Uterus (tissue), 4 donors: ENCODE results near the gene ZFX. TPM values are rescaled to one million over a fixed set of nuclear protein-coding genes. Genes with fewer than 3 reads are reported as not detected.

Experiments
- DNase-seq, 2 donors: peaks; one replicate each; pipeline ENCODE4 v3.0.0-alpha.2; 2019 to 2020
- H3K27ac ChIP-seq, 2 donors: fragments of 200-600 bp; sonication (generic); 1 replicate in 1 of 2; 2 replicates in 1 of 2; pipeline ENCODE4 v1.5.1; 2016 to 2018
- H3K27me3 ChIP-seq, 2 donors: fragments of 200-600 bp; sonication (generic); one replicate each; pipeline ENCODE4 v1.5.1; 2018 to 2019; ENCODE audit warnings: control low read depth in 1 of 2
- H3K36me3 ChIP-seq, 2 donors: fragments of 200-600 bp; sonication (generic); one replicate each; pipeline ENCODE4 v1.5.1; 2019; ENCODE audit warnings: control low read depth in 1 of 2
- H3K4me1 ChIP-seq, 2 donors: fragments of 200-600 bp; sonication (generic); one replicate each; pipeline ENCODE4 v1.5.1; 2018 to 2019; ENCODE audit warnings: control low read depth in 1 of 2
- H3K4me3 ChIP-seq, 2 donors: fragments of 200-600 bp; sonication (generic); 1 replicate in 1 of 2; 2 replicates in 1 of 2; pipeline ENCODE4 v1.5.1; 2018 to 2019; ENCODE audit warnings: mild to moderate bottlenecking in 1 of 2
- H3K9me3 ChIP-seq, 2 donors: fragments of 200-600 bp; sonication (generic); one replicate each; pipeline ENCODE4 v1.5.1; 2019; ENCODE audit warnings: control low read depth in 1 of 2
- CTCF ChIP-seq, 4 experiments: fragments of 200-600 bp in 2 of 4; fragments of 450-650 bp in 2 of 4; sonication (generic) in 2 of 4; IDR thresholded peaks; one replicate each; pipeline ENCODE4 v1.5.1; 2016 to 2019; ENCODE audit warnings: antibody characterized with exemption in 4 of 4, mild to moderate bottlenecking in 2 of 4, moderate library complexity in 1 of 4
- POLR2A ChIP-seq, 2 donors: fragments of 450-650 bp; IDR thresholded peaks; one replicate each; pipeline ENCODE4 v1.6.1; 2016; ENCODE audit warnings: antibody characterized with exemption in 2 of 2, mild to moderate bottlenecking in 1 of 2, moderate library complexity in 1 of 2
- intact Hi-C: fragments of 100-400 bp; cut with DNase I; formaldehyde crosslinking; loops from one replicate; pipeline ENCODE4 v1.15.1; 2023; ENCODE audit warnings: low total_unique reads
- small RNA-seq: library from RNA; depleted of rRNA; stranded (forward); fragments of <200 nt; gene quantifications from one replicate; pipeline ENCODE3, GENCODE V24; 2016
- total RNA-seq, 4 donors: library from RNA; depleted of rRNA in 3 of 4; stranded (reverse); fragments of >200 nt in 3 of 4; gene quantifications; one replicate each; pipeline versions ENCODE4 v1.1.0 to v1.2.4, GENCODE V29; 2014 to 2023
- donor health status: DM: yes; HTN: yes; CAD: no.

Gene ZFX
- total RNA-seq, 4 donors from 2014 or later, result 60.6 to 211 (median 111) TPM

DNA sequence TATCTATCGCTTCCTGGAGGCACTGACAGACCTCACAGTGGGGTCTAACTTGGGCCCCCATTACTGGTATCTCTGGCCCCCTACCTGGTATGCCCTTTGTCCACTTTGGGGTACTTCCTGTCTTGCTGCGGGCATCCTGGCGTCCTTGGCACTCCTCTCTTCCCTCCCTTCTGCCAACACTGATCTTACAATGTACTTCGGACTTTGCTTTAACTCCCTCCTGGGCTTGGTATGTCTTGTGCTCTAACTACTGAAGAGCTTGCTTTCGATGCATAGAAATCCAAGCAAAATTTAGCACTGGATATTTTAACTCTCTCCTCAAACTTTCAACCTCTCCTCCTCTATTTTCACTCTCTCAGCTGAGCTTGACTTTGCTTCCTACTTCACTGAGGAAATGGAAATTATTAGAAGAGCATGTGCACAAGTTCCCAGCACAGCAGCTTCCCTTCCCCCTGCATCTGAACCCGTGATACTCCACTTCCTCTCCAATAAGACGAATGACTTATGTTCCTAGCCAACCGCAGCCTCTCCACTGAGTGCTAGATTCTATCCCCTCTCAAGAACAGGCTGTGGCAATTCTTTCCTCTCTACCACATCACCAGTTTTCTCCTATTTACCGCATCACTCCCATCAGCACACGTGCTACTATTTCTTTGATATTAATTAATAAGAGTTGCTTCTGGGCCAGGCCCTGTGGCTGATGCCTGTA lies 111.5 kb downstream of the ZFX start:
- TF ChIP-seq CTCF (IDR thresholded peaks at IDR 0.05), result no peak
- no peak for TF ChIP-seq POLR2A (IDR thresholded peaks at IDR 0.05)
- peak overlapping the region; percentile 52 to 60 for H3K27ac ChIP-seq
- peaks cover 0 to 4% of the 10 kb centered on the region in 2 donors for H3K27me3 ChIP-seq
- no peaks in the 10 kb centered on the region for H3K36me3 ChIP-seq
- H3K9me3 ChIP-seq, result no peaks in the 10 kb centered on the region
- DNase-seq, result peak; percentile 43 to 48
- intact Hi-C loops, result no loop called here
- no peak overlapping the region for H3K4me3 ChIP-seq
- H3K4me1 ChIP-seq, result no peaks in the 10 kb centered on the region

DNA sequence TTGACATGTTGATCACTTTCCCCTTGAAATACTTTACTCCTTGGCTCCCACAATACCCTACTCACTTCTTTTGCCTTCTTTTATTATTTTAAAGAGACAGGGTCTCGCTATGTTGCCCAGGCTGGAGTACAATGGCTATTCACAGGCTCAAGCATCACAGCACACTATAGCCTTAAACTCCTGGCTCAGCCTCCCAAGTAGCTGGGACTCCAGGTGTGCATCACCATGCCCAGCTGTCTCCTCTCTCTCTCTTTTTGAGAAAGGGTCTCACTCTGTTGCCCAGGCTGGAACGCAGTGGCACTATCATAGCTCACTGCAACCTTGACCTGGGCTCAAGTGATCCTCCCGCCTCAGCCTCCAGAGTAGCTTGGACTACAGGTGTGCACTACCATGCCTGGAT lies 112.8 kb downstream of the ZFX start:
- Histone ChIP-seq H3K36me3 (no peaks in the 10 kb centered on the region), H3K9me3 (no peaks in the 10 kb centered on the region), H3K27me3 (no peaks in the 10 kb centered on the region), H3K27ac (no peak overlapping the region), H3K4me1 (no peaks in the 10 kb centered on the region), H3K4me3 (no peak overlapping the region)
- no peak for DNase-seq
- TF ChIP-seq POLR2A (IDR thresholded peaks at IDR 0.05), result no peak
- no peak for TF ChIP-seq CTCF (IDR thresholded peaks at IDR 0.05)
- intact Hi-C loops, result no loop called here

GRCh38 chrX:24264383-24264782 lies 114.9 kb downstream of the ZFX start:
- DNase-seq, result no peak
- Histone ChIP-seq H3K36me3 (no peaks in the 10 kb centered on the region), H3K9me3 (no peaks in the 10 kb centered on the region), H3K27ac (no peak overlapping the region), H3K27me3 (no peaks in the 10 kb centered on the region), H3K4me3 (no peak overlapping the region), H3K4me1 (no peaks in the 10 kb centered on the region)
- intact Hi-C loops, result no loop called here
- TF ChIP-seq CTCF (IDR thresholded peaks at IDR 0.05), result no peak
- no peak for TF ChIP-seq POLR2A (IDR thresholded peaks at IDR 0.05)

Small RNAs within 50 kb of the gene (small RNA-seq; reads per million reads assigned to genes)
- gene RF00263, result not detected

Other genes with a start within 250 kb of the ZFX start
- gene APOO, start 241.8 kb upstream of the ZFX start, total RNA-seq, result 10 to 100 TPM in 3 of 4 donors, 1 to 10 TPM in 1; 2.0 to 21.9 (median 11.2) TPM
- under 1 TPM in 2 of 4 donors, not detected in 2; 0.14 to 0.29 TPM for gene CXorf58, start 241.7 kb upstream of the ZFX start, total RNA-seq
- 10 to 100 TPM in 3 of 4 donors, 1 to 10 TPM in 1; 8.7 to 47.1 (median 17.7) TPM for gene KLHL15, start 122.5 kb upstream of the ZFX start, total RNA-seq
- 100 to 1,000 TPM in 2 of 4 donors, 10 to 100 TPM in 2; 86.8 to 374 (median 152) TPM for gene EIF2S3, start 94.8 kb upstream of the ZFX start, total RNA-seq
- 1 to 10 TPM in 1 of 4 donors, not detected in 3; 1.2 TPM for gene SUPT20HL2, start 164.3 kb downstream of the ZFX start, total RNA-seq
- 1 to 10 TPM in 1 of 4 donors, not detected in 3; 1.6 TPM for gene SUPT20HL1, start 210.9 kb downstream of the ZFX start, total RNA-seq